ENCODE results near the gene ZNF653. TPM values are rescaled to one million over a fixed set of nuclear protein-coding genes. Genes with fewer than 3 reads are reported as not detected.

The ZNF653 gene
- total RNA-seq, 1 donor = 3.5 TPM

DNA sequence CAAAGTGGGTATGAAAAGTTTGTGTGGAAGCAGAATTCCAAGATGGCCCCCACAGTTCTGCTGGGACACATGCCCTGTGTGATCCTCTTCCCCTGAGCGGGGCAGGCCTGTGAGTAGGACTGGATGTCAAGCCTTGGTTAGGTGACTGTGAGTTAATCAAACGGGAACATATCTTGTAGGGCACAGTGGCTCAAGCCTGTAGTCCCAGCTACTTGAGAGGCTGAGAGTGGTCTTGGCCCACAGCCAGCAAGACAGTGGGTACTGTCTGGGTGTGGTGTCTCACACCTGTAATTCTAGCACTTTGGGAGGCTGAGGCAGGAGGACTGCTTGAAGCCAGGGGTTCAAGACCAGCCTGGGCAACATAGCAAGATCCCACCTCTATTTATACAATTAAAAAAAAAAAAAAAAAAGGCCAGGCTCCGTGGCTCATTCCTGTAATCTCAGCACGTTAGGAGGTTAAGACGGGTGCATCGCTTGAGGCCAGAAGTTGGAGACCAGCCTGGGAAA, 6.4 kb downstream of the ZNF653 start:
- Histone ChIP-seq H3K4me3 (ENCODE audit: low read length) (no peak overlapping the region), H3K4me1 (ENCODE audit: insufficient read depth, low read length) (no peaks in the 10 kb centered on the region), H3K9me3 (ENCODE audit: low read depth, low read length) (no peaks in the 10 kb centered on the region), H3K27me3 (ENCODE audit: insufficient read depth, low read length) (no peaks in the 10 kb centered on the region)

DNA sequence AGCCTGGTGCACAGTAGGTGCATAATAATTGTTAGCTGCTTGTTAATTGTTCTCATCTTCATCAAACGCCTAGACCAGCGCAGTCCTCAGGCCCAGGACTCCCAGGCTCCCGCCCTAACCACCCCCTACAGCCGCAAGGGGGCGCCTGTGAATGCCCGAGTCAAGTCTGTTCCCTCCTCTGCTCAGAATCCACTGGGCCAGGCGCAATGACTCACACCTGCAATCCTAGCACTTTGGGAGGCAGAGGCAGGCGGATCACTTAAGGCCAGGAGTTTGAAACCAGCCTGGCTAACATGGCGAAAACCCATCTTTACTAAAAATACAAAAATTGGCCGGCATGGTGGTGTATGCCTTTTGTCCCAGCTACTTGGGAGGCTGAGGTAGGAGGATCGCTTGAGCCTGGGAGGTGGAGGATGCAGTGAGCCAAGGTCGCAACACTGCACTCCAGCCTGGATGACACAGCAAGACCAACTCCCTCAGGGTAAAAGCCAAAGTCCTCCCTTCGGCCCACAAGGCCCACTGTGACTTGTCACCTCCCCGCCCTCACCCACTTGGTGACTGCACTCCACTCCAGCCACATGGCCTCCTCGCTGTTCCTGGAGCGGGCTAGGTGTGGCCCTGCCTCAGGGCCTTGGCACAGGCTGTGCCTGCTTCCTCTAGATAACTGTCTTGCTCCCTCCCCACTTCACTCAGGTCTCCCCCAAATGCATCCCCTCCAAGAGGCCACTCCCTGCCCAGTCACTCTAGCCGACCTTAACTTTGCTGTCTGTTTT, 9.1 kb downstream of the ZNF653 start:
- Histone ChIP-seq H3K4me3 (ENCODE audit: low read length) (no peak overlapping the region), H3K27me3 (ENCODE audit: insufficient read depth, low read length) (no peaks in the 10 kb centered on the region), H3K9me3 (ENCODE audit: low read depth, low read length) (no peaks in the 10 kb centered on the region), H3K4me1 (ENCODE audit: insufficient read depth, low read length) (no peaks in the 10 kb centered on the region)

DNA sequence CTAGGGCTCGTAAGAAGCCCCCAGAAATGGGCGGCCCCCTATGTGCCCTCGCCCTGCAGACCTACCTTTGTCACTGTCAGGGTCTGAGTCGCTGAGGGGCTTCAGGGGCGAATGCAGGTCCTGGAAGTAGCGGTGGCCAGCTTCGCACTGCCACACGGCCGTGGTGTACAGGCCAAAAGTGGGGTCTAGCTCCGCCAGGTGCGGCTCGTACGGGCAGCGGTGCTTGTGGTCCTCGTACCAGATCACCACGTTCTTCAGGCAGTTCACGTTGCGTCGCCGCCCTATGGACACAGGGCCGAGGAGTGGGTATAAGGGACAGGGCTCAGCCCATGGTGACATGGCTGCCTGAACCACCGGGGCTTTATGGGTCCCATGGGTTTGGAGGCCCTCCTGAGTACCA, 9.8 kb downstream of the ZNF653 start:
- Histone ChIP-seq H3K4me3 (ENCODE audit: low read length) (no peak overlapping the region), H3K9me3 (ENCODE audit: low read depth, low read length) (no peaks in the 10 kb centered on the region), H3K4me1 (ENCODE audit: insufficient read depth, low read length) (no peaks in the 10 kb centered on the region), H3K27me3 (ENCODE audit: insufficient read depth, low read length) (no peaks in the 10 kb centered on the region)

DNA sequence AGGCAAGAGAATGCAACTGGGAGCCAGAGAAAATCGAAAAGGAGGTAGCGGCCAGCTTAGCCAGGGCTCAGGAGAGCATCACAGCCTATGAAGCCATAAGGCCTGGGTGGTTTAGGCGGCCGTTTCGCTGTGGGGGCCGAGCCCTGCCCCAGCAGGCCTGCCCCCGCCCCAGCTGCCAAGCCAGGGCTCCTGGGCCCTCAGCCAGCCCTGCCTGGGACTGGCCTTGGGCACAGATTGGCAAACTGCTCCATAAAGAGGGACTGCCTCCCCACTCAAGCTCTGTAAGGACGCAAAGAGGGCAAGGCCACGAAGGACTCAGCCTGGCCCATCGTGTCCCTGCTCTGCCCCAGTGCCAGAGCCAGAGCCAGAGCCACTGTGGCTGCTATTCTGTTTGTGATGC, 10.2 kb downstream of the ZNF653 start:
- H3K4me3 ChIP-seq (ENCODE audit: low read length) = no peak overlapping the region
- no peaks in the 10 kb centered on the region for H3K4me1 ChIP-seq (ENCODE audit: insufficient read depth, low read length)
- no peaks in the 10 kb centered on the region for H3K27me3 ChIP-seq (ENCODE audit: insufficient read depth, low read length)
- no peaks in the 10 kb centered on the region for H3K9me3 ChIP-seq (ENCODE audit: low read depth, low read length)

DNA sequence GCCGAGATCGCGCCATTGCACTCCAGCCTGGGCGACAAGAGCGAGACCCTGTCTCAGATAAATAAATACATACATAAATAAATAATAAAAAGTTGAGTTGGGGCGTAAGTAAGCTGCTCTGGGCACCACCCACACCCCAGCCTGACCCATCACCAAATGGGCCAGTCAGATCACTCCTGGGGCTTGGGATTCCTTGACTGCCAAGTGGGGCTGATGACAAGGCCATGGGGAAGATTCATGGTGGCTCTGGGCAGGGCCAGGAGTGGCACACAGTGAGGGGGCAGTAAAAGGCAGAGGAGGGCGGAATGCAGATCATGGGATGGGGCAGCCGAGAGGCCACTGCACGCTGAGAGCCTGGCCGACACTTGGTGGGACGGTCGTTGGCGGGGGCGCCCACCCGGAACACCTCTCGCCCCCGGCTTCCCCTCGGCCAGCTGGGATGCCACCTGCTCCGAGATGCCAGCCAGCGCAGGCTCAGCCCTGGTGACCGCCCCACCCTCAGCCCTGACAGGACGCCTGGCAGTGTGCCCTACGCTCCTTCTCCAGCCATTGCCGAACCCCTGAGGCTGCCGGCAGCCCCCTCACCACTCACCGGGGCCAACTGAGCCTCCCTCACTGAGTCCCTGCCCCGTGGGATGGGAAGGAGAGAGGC, 10.9 kb downstream of the ZNF653 start:
- Histone ChIP-seq H3K4me3 (ENCODE audit: low read length) (no peak overlapping the region), H3K27me3 (ENCODE audit: insufficient read depth, low read length) (no peaks in the 10 kb centered on the region), H3K9me3 (ENCODE audit: low read depth, low read length) (no peaks in the 10 kb centered on the region), H3K4me1 (ENCODE audit: insufficient read depth, low read length) (no peaks in the 10 kb centered on the region)

DNA sequence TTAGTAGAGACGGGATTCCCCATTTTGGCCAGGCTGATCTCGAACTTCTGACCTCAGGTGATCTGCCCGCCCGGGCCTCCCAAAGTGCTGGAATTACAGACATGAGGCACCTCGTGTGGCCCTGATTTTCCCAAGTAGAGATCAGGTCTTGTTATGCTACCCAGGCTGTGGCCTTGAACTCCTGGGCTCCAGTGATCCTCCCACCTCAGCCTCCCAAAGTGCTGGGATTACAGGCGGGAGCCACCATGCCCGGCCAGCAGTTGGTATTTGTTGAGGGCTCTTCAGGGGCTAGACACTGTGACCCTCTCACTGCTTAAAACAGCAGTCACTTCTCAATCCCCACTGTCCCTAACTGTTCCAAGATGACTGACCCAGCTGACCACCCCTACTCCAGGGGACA, 16.3 kb downstream of the ZNF653 start:
- Histone ChIP-seq H3K4me1 (ENCODE audit: insufficient read depth, low read length) (no peaks in the 10 kb centered on the region), H3K9me3 (ENCODE audit: low read depth, low read length) (no peaks in the 10 kb centered on the region)

DNA sequence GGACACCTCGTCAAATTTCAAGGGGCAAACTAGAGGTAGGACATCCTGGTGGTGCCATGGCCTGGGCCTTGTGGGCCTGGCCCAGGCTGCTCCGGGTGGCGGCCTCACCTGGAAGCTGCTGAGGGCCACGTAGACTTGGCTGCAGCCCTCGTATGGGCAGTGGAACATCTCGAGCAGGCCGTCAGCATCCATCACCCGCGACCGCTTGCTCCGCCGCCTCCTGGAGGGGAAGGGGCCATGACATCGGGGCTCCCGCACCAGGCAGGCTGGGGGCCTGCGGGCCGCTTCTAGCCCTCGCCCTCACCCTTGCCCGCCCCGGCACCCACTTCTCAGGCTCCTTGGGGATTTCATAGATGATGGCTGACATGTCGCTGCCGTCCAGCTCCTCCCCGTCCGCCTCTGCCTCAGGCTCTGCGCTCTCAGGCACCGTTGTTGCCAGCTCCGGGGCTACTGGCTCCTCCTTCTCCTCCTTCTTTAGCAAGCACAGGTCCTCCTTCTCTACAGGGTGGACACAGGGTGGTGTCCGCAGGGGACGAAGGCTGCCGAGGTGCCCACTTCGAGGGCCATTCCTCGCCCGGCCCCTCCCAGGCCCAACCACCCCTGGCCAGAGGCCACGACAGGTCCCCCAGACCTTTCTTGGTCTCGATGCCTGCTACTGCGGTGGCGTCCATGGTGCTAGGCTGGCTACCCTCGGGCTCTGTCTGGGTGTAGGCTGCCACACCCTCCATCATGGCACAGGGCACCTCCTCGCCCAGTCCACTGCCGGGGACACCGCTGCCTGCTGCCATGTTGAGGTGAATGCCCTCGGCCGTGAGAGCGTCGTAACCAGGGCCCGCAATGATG, 18.8 kb downstream of the ZNF653 start:
- H3K9me3 ChIP-seq (ENCODE audit: low read depth, low read length) = no peaks in the 10 kb centered on the region
- H3K4me1 ChIP-seq (ENCODE audit: insufficient read depth, low read length) = peaks cover 13% of the 10 kb centered on the region
- no peak overlapping the region for H3K4me3 ChIP-seq (ENCODE audit: low read length)
- peaks cover 5% of the 10 kb centered on the region for H3K27me3 ChIP-seq (ENCODE audit: insufficient read depth, low read length)

More for the DNA sequence above, 16.3 kb downstream of the ZNF653 start:
- no peaks in the 10 kb centered on the region for H3K27me3 ChIP-seq (ENCODE audit: insufficient read depth, low read length)
- no peak overlapping the region for H3K4me3 ChIP-seq (ENCODE audit: low read length)

DNA sequence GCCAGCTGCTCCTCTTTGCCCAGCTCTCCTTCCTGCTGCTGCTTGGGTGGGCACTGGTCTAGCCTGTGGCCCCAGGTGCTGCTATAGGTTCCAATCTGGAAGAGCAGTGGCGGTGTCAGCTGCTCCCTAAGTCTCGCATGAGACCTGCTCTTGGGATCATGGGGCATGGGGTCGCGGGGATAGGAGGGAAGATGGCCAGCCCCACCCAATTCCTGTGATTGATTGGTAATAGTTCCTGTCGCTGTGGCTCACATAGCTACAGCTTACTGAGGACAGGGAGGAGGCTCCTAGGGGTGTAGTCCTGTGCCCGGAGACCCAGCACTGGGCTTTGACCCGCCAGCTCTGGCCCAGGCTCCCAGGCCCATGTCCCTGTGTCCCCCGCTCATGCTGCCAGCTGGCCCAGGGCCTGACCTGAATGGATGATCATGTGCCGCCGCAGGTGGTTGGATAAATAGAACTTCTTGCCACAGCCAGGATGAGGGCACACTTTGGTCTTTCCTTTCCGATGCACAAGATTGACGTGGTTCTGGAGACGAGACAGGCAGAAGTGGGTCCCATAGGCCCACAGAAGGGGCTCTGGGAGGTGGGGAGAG, 20.3 kb downstream of the ZNF653 start:
- no peak overlapping the region for H3K4me3 ChIP-seq (ENCODE audit: low read length)
- peaks cover 17% of the 10 kb centered on the region for H3K27me3 ChIP-seq (ENCODE audit: insufficient read depth, low read length)
- H3K4me1 ChIP-seq (ENCODE audit: insufficient read depth, low read length) = peaks cover 22% of the 10 kb centered on the region
- H3K9me3 ChIP-seq (ENCODE audit: low read depth, low read length) = no peaks in the 10 kb centered on the region

DNA sequence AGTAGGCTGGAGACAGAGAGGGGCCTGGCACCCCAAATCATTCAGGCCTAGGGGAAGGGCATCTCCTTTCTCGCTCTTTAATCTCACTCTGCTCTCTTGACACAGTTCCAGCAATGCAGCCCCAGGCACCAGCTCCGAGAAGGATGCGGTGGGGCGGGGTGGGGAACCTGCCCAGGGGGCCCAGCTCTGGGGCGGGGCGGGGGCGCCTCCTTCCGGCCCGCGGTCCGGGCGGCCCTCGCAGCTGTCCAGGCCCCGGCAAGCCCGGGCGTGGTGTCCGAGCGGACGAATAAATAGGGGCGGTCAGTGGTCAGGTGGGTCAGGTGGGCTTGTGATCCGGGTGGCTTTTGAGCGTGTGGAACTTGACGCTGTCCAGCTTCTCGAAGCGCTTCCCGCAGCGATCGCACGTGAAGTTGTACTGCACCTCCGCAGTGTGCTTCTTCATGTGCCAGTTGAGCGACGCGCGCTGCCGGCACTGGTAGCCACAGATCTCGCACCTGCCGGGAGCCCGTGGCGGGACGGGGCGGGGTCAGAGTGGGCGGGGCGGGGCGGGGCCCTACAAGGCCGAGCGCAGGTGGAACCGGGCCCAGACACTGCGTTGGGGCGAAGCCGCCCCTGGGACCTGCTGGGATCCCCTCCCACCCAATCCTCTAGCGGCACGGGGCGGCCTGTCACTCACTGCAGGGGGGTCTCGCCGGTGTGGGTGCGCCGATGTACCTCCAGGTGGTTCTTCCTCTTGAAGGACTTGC, 22.1 kb downstream of the ZNF653 start:
- H3K4me3 ChIP-seq (ENCODE audit: low read length) = no peak overlapping the region
- no peaks in the 10 kb centered on the region for H3K9me3 ChIP-seq (ENCODE audit: low read depth, low read length)
- H3K27me3 ChIP-seq (ENCODE audit: insufficient read depth, low read length) = peaks cover 27% of the 10 kb centered on the region
- peaks cover 26% of the 10 kb centered on the region for H3K4me1 ChIP-seq (ENCODE audit: insufficient read depth, low read length)

DNA sequence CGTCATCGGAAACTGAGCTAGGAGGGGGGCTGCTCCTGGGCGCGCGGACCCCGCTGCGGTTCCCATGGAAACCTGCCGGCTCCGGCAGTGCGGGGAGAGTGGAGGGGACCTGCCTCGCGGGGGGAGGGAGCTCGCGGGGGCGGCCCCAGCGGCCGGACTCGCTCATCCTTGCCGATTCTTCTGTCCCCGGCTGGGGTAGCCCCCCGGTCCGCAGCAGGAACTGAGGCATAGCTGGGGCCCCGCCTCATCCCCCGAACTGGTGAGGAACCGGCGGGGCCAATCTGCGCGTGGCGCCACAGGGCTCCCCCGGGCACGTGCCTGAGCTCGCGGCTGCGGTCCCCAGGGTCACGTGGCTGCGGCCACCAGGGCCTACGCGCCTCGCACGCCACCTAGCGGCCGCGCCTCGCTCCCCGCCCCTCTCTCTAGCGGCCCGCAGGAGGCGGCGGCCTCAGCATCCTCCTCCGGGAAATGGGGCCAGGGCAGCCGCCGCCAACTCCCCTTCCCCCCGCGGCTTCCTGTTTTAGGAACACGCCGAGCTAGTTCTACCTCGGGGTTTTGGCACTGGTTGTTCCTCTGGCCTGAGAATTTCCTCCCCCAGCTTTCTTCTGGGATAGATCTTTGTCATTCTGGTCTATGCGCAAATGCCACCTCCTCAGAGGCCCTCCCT, 23.1 kb downstream of the ZNF653 start:
- Histone ChIP-seq H3K4me1 (ENCODE audit: insufficient read depth, low read length) (peaks cover 26% of the 10 kb centered on the region), H3K9me3 (ENCODE audit: low read depth, low read length) (no peaks in the 10 kb centered on the region), H3K27me3 (ENCODE audit: insufficient read depth, low read length) (peaks cover 34% of the 10 kb centered on the region), H3K4me3 (ENCODE audit: low read length) (no peak overlapping the region)

DNA sequence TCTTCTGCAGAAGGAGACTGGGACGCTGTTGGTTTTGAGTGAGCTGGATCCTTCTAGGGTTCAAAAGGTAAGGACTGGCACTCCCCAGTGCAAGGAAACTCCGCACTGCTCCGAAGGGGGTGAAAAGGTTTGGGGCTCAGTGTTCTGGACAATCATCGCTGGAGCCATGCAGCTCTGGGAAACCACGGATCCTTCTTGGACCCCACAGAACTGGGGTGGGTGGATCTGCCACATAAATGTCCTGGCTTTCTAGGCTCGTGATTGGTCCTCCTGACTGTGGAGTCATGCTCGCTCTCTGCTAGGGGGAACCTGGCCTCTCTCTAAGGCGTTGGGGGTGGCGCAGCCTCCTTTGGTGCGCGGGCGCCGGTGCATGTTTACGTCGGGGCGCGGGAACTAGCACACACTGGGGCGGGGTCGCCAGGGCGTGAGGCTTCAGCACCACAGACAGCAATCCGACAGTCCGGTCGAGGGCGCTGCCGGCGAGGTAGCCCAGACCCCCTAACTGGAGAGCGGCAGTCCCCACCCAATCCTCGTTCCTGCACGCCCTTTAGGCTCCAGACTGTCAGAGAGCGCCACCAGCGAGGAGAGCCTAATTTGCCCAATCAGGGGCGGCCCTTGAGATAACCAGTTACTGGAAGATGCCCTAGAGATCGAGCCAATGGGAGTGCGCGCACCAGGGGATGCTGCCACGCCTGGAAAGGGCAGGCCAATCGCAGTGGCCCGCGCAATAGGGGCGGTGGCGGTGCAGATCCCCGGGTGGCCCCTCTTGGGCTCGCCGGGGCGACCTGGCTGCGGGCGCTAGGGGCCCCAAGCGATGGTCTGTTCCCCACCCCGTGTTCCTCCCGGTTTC, 23.9 kb downstream of the ZNF653 start:
- H3K27me3 ChIP-seq (ENCODE audit: insufficient read depth, low read length) = peaks cover 37% of the 10 kb centered on the region
- H3K4me1 ChIP-seq (ENCODE audit: insufficient read depth, low read length) = peaks cover 26% of the 10 kb centered on the region
- H3K4me3 ChIP-seq (ENCODE audit: low read length) = no peak overlapping the region
- no peaks in the 10 kb centered on the region for H3K9me3 ChIP-seq (ENCODE audit: low read depth, low read length)

DNA sequence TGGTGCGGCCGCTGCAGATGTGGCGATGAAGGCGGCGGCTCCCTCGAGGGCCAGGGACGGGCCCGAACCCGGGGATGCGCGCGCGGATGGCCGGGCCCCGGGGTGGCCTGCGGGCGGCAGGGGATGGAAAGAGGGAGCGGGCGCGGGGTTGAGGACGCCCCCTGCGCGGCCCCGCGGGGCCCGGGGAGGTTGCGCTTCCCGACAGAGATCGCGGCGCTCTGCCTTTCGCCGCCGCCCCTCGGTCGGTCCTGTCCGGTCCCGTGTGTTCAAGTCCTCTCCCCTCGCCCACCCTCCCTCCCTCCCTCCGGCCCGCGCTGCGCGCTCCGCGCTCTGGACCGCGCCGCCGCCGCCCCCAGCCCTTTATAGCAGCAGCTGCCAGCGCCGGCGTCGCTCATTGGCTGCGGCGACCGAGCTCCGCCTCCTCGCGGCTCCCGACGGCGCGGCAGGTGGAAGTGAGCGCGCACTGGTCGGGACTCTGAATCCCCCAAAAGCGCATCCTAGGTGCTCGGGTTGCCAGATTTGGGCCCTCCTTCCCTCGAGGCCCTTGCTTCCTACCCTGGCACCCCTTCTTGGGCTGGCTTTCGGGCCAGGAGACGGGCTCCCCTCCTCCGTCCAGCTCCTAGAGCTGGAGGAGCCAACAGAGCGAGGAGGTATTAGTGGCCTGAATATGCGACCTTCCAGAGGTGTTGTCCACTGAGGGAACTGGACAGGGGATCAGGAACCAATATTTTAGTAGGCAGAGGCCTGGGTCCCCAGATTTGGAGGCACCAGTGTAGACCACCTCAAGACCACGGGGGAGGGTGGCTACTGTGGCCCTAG, 24.7 kb downstream of the ZNF653 start, which contains the start of gene ELAVL3:
TSS of gene ELAVL3 (minus strand) at position 332 of the 819 bp plus-strand sequence. CDS start 438 bp downstream, outside the sequence.
- Histone ChIP-seq H3K4me3 (ENCODE audit: low read length) (no peak within 1 kb of the TSS), H3K27me3 (ENCODE audit: insufficient read depth, low read length) (peaks cover 37% of the 10 kb centered on the region), H3K9me3 (ENCODE audit: low read depth, low read length) (no peaks in the 10 kb centered on the region), H3K4me1 (ENCODE audit: insufficient read depth, low read length) (peaks cover 26% of the 10 kb centered on the region)

All from mononuclear cell (primary cell).